ENCODE measurements around the gene ADAM8.

The ADAM8 gene

DNA sequence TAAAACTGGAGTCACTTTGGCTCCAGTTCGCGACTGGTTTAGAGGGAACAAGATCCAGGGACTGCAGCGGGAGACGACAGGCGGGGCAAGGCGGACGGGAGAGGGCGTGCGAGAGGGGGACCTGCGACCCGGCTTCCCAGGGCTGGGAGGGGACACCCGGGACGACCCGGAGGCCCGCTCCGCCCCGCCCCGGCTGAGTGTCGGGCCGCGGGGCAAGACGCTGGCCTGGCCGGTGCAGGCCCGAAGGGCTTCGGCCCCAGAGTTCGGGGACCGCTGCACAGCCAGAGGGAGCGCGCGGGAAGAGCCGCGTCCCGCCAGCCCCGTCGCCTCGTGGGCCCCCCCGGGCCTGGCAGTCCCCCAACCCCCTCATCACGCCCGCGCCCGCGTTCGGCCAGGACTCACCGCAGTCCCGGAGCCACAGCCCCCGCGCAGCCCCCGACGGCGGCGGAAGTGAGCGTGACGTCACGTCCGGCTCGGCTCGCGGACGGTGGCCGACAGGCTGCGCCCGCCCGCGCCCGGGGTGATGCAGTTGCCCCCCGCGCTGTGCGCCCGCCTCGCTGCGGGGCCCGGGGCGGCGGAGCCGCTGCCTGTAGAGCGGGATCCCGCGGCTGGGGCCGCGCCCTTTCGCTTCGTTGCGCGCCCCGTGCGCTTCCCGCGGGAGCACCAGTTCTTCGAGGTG lies 31.9 kb upstream of the ADAM8 start, which contains the start of the genes TUBGCP2 and ZNF511:
Gene TUBGCP2, minus strand, starts transcription at position 452 of the 679 bp plus-strand sequence. CDS start 5,931 bp downstream, outside the sequence.
Gene ZNF511, plus strand, starts transcription at position 494 of the 679 bp plus-strand sequence. Its CDS starts 30 bp downstream, at position 524.
- DNase-seq, result no peak

- peak; percentile 26 for DNase-seq
These were observed 31.2 kb upstream of the ADAM8 start for GRCh38 chr10:133307776-133308420.

GRCh38 chr10:133306941-133307379 lies 30.3 kb upstream of the ADAM8 start:
- no peak for DNase-seq

GRCh38 chr10:133306097-133306476 lies 29.4 kb upstream of the ADAM8 start:
- no peak for DNase-seq

DNA sequence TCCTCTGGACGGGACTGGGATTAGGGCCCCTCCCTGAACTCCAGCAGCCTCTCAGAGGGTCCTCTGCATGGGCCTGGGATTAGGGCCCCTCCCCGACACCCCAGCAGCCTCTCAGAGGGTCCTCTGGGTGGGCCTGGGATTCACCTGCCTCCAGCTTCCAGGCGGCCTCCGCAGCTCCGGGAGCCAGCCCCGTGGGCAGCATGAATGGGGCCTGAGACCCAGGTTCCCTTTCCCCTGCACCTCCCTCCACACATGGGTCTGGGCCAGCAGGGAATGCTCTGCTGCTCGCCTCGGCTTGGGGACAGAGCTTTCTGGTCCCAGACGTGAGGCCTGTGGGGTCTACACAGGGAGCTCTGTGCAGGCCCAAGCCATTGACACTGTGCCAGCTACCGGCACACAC lies 26.5 kb upstream of the ADAM8 start:
- DNase-seq, result no peak

DNA sequence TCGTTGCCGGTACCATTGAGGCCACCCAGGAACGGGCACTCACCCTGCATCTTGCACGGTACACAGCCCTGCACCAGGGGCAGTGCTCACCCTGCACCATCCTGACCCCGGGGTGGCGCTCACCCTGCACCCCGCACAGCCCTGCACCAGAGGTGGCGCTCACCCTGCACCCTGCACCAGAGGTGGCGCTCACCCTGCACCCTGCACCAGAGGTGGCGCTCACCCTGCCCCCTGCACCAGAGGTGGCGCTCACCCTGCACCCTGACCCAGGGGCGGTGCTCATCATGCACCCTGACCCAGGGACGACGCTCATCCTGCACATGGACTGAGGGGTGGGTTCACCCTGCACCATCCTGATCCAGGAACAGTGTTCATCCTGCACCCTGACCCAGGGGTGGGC lies 25.6 kb upstream of the ADAM8 start:
- no peak for DNase-seq

- no peak for DNase-seq
These were observed 23.1 kb upstream of the ADAM8 start for GRCh38 chr10:133299738-133300137.

- DNase-seq, result no peak
These were observed 22.6 kb upstream of the ADAM8 start for GRCh38 chr10:133299224-133299623.

- DNase-seq, result no peak
These were observed 21.8 kb upstream of the ADAM8 start for GRCh38 chr10:133298466-133298865.

DNA sequence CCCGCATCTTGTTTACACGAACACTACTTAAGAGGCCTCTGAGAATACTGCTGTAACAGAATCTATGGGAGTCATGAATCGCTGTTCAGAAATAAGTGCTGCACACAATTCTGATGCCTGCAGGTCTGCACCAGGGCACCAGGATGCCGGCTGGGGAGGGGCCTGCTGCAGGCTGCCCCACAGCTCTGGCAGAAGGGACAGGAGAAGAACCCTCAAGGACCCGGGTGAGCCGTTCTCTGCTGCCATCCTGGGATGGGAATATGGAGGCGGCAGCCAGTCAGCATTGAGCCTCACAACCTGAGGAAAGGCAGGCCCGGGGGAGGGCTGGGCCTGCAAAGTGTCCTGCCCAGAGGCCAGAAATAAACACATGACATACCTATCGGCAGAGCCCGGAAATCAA lies 20.8 kb upstream of the ADAM8 start:
- no peak for DNase-seq

DNA sequence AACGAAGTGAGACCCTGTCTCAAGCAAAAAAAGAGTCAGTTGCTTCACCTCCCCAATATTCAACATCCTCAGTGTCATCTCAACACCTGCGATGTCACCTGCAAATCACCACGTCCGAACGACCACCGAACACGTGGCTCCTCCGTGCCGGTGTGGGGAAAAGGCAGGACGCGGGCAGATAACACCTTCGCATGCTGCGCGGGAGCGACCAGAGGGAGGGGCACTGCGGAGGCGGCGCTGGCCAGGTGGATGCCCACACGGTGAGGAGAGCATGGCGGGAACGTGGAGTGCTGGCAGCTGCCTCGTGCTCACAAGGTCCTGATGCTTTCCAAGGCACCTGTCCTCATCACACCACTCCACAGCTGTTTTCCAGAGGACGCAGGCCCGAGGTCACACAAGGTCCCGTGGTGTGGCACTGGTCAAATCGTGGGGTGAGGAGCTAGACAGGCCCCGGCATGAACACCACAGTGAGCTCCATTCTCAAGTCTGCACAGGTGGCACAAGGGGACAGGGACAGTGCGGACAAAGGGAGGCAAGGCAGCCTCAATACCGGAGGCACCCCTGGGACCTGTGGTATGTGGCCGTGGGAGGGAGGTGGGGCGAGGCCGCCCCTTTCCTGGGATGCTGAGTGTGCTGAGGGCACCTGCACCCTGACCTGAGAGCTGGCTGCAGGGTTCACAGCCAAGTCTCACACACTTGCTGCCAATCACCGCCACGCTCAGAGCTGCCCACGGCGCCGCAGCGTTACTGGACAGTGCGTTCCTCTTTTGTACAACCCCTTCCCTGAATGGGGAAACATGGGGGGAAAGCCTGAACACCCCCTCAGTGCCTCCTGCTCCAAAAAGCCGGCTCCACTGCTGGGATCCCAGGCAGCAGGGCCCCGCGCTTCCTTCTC lies 19.0 kb upstream of the ADAM8 start:
- DNase-seq, result no peak

GRCh38 chr10:133294189-133294588 lies 17.5 kb upstream of the ADAM8 start:
- DNase-seq, result no peak

GRCh38 chr10:133293810-133294119 lies 17.1 kb upstream of the ADAM8 start:
- DNase-seq, result no peak

DNA sequence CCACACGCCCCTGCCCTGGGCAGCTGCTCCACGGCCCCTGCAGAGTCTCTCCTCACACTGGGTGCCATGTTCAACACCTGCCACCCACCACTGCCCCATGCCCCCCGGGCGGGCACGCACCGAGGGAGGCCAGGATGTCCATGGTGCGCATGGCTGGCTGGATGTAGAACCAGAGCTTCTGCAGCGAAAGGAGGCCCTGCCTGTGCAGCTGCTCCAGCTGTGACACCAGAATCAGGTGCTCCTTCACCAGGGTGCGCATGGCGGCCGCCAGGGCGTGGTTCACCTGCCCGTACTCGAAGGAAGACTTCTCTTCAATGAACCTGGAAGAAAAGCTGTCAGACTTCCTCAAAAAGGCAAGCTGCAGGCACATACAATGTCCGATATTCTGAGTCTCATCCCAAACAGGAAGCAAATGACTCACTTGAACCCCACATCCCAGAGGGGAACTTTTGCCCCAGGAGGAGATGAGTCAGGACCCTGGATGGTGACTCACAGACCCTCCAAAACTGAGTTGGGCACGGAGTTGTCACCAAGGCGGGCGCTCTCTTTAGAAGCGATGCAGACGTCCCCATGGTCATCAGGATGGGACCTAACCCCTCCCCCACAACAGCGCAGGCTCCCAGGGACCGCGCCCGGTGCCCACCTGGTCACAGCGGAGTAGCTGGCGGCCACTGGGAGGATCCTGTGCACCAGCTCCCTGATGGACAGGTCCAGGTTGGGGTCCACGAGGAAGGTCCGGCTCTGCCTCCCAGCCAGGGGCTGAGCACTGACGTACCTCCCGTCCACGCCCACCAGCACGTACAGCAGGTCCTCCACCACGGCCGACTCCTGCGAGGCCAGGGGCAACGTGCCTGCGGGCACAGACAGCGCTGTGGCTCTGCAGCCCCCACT lies 16.5 kb upstream of the ADAM8 start:
- DNase-seq, result no peak

- DNase-seq, result no peak
These were observed 13.1 kb upstream of the ADAM8 start for GRCh38 chr10:133289761-133290160.

DNA sequence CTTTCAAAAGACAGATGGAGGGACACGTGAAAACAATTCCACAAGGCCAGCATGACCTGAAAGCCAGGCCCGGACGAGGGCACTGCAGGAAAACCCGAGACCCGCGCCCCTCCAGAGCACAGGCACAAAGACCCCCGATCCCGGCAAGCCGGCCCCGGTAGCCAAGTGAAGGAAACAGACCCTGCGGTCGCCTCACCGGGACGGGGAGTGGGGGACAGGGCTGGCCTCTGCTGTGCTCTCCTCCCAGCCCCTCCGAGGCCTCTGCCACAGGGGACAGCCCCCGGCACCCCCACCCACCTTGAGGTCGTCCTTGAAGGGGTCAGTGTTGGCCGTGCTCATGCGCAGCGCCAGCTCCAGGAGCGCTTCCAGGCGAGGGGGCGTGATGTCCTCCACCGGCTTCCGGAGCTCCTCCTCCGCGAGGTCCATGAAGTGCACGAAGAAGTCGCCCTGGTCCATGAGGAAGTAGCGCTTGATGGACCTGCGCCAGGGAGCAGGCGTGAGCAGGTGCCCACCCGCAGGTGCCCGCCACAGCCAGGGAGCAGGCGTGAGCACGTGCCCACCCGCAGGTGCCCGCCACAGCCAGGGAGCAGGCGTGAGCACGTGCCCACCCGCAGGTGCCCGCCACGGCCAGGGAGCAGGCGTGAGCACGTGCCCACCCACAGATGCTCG lies 11.3 kb upstream of the ADAM8 start:
- DNase-seq, result no peak

GRCh38 chr10:133286366-133286765 lies 9.7 kb upstream of the ADAM8 start:
- DNase-seq, result no peak

- DNase-seq, result no peak
These were observed 8.5 kb upstream of the ADAM8 start for GRCh38 chr10:133285217-133285616.

- DNase-seq, result no peak
These were observed 7.3 kb upstream of the ADAM8 start for GRCh38 chr10:133283931-133284330.

DNA sequence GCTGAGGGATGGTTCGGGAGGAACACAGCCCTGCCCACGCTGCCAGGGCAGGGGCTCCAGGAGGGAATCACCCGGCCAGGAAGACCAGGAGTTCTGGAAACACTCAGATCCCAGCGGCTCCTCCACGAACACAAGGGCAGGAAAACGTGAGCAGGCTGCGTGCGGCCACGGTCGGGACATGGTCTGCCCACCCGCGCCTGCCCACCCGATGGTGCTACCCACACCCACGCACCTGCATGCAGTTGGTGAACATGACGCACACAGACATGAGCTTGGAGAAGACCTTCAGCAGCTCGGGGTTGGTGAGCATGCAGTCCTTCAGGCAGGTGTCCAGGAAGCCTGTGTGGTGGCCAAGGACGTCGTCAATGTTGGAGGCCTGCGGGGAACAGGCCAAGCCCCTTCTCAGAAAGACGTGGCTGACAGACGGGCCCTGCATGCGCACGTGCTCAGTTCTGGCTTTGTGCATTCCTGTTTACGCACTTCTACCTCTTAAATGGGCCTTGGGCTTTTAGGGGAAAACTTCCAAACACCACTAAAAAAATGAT lies 6.2 kb upstream of the ADAM8 start:
- DNase-seq, result no peak

DNA sequence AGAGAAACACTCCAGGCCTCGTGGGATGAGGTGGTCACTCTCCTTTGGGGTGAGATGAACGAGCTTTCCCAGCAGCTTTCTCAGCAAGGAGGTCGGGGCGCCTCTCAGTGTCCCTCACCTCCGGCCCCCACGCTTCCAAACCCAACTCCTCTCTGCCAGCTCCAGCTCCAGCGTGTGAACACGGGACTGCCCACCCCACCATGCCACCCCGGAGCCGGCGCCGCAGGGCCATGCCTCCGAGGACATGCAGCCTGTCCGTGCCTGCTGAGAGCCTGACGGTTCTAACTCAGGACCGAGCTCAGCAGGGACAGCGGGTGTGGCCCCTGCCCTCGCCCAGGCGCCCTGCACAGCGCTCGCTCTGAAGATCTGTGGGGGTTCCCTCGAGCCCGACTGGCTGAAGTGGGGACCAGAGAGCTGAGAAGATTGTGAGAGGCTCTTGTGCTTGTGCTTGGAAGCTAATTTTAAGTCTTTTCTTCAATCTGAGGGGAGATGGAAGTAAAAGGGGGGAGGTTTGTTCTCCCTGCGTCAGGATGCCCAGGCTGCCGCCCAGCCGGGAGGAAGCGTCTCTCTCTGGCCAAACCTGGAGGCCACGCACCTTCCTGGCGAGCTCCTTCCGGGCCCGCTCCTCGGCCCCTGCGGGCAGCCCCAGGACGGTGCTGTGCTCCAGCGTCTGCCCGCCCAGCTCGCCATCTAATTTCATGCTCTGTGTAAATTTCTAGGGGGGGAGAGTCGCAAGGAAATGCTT lies 5.1 kb upstream of the ADAM8 start:
- DNase-seq, result no peak
